ENCODE results near the gene NTHL1. TPM values are rescaled to one million over a fixed set of nuclear protein-coding genes. Genes with fewer than 3 reads are reported as not detected.

The NTHL1 gene
- total RNA-seq, 2 donors from 2014 or later: 16.4 to 24.9 TPM

DNA sequence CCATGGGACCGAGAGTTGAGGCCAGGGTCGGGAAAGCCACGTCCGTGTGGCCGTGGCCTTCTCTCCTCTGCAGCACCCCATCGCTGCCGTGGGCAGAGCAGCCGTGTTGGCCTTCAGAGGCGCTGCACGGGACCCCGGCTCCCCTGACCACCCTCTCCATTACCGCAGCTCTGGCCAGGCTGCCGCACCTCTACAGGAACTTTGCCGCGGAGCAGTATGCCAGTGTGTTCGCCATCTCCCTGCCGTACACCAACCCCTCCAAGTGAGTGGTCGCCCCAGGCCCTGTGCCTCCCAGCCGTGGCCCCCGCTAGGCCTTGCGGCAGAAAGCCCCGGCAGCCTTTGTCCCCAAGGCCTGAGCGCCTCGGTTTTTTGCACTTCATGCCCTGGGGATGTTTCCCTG is 28.0 kb upstream of the NTHL1 start:
- no peak for TF ChIP-seq POLR2A (IDR thresholded peaks at IDR 0.05)
- TF ChIP-seq, protein P1, sequence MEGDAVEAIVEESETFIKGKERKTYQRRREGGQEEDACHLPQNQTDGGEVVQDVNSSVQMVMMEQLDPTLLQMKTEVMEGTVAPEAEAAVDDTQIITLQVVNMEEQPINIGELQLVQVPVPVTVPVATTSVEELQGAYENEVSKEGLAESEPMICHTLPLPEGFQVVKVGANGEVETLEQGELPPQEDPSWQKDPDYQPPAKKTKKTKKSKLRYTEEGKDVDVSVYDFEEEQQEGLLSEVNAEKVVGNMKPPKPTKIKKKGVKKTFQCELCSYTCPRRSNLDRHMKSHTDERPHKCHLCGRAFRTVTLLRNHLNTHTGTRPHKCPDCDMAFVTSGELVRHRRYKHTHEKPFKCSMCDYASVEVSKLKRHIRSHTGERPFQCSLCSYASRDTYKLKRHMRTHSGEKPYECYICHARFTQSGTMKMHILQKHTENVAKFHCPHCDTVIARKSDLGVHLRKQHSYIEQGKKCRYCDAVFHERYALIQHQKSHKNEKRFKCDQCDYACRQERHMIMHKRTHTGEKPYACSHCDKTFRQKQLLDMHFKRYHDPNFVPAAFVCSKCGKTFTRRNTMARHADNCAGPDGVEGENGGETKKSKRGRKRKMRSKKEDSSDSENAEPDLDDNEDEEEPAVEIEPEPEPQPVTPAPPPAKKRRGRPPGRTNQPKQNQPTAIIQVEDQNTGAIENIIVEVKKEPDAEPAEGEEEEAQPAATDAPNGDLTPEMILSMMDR (IDR thresholded peaks at IDR 0.05): no peak
- no peak for TF ChIP-seq POLR2AphosphoS5 (IDR thresholded peaks at IDR 0.05)
- no peaks in the 10 kb centered on the region for H3K9me3 ChIP-seq
- no peaks in the 10 kb centered on the region for H3K4me1 ChIP-seq (replicated peaks)
- no peak overlapping the region for H3K27ac ChIP-seq
- 95% methylated on average over 24 of the region's 24 CpGs for WGBS
- H3K36me3 ChIP-seq: peaks cover 0 to 19% of the 10 kb centered on the region in 2 donors
- intact Hi-C loops (cut with DNase I): no loop called here
- H3K27me3 ChIP-seq (replicated peaks; ENCODE audit: insufficient read depth): no peaks in the 10 kb centered on the region
- H3K4me3 ChIP-seq: no peak overlapping the region
- DNase-seq (ENCODE audit: low spot score): no peak

DNA sequence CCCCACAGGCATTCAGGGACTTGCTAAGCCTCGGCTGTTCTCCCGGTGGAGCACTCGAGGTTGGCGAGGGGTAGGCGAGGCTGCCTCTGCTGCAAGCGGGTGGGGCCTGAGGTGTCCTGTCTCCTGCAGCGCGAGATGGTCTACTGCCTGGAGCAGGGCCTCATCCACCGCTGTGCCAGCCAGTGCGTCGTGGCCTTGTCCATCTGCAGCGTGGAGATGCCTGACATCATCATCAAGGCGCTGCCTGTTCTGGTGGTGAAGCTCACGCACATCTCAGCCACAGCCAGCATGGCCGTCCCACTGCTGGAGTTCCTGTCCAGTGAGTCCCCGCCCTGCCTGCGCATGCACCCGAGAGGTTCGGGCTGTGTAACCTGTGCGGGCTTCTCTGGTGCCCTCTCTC is 26.4 kb upstream of the NTHL1 start:
- H3K36me3 ChIP-seq: peaks cover 0 to 16% of the 10 kb centered on the region in 2 donors
- intact Hi-C loops (cut with DNase I): no loop called here
- no peaks in the 10 kb centered on the region for H3K9me3 ChIP-seq
- no peaks in the 10 kb centered on the region for H3K27me3 ChIP-seq (replicated peaks; ENCODE audit: insufficient read depth)
- no peak for DNase-seq (ENCODE audit: low spot score)
- no peak overlapping the region for H3K27ac ChIP-seq
- H3K4me1 ChIP-seq (replicated peaks): no peaks in the 10 kb centered on the region
- H3K4me3 ChIP-seq: no peak overlapping the region
- WGBS: 89% methylated on average over 20 of the region's 20 CpGs
- TF ChIP-seq POLR2A (IDR thresholded peaks at IDR 0.05) (no peak), POLR2AphosphoS5 (IDR thresholded peaks at IDR 0.05) (no peak)
- TF ChIP-seq, protein P1 (IDR thresholded peaks at IDR 0.05): no peak

DNA sequence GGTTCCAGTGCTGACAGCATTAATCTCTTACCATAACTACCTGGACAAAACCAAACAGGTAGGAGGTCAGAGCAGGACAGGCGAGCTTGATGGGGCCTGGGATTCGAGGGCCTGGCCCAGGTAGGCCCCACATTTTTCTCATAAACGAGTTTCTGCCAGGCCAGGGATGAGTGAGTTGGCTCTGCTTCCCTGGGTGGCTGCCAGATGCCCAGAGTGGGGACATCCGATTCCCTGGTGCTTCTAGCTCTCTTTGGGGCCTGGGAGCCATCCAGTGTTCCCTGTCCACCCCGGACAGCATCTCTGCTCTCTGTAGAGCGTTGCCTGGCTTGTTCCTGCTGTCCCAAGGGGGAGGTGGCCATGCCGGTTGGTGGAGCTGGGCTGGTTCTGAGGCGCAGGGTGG is 25.3 kb upstream of the NTHL1 start:
- no peak overlapping the region for H3K4me3 ChIP-seq
- intact Hi-C loops (cut with DNase I): no loop called here
- 68% methylated on average over 8 of the region's 8 CpGs for WGBS
- H3K4me1 ChIP-seq (replicated peaks): no peaks in the 10 kb centered on the region
- H3K27ac ChIP-seq: no peak overlapping the region
- H3K36me3 ChIP-seq: peaks cover 0 to 15% of the 10 kb centered on the region in 2 donors
- no peak for TF ChIP-seq POLR2AphosphoS5 (IDR thresholded peaks at IDR 0.05)
- TF ChIP-seq POLR2A (IDR thresholded peaks at IDR 0.05): no peak
- TF ChIP-seq, protein P1 (IDR thresholded peaks at IDR 0.05): no peak
- no peaks in the 10 kb centered on the region for H3K9me3 ChIP-seq
- no peak for DNase-seq (ENCODE audit: low spot score)
- H3K27me3 ChIP-seq (replicated peaks; ENCODE audit: insufficient read depth): no peaks in the 10 kb centered on the region

DNA sequence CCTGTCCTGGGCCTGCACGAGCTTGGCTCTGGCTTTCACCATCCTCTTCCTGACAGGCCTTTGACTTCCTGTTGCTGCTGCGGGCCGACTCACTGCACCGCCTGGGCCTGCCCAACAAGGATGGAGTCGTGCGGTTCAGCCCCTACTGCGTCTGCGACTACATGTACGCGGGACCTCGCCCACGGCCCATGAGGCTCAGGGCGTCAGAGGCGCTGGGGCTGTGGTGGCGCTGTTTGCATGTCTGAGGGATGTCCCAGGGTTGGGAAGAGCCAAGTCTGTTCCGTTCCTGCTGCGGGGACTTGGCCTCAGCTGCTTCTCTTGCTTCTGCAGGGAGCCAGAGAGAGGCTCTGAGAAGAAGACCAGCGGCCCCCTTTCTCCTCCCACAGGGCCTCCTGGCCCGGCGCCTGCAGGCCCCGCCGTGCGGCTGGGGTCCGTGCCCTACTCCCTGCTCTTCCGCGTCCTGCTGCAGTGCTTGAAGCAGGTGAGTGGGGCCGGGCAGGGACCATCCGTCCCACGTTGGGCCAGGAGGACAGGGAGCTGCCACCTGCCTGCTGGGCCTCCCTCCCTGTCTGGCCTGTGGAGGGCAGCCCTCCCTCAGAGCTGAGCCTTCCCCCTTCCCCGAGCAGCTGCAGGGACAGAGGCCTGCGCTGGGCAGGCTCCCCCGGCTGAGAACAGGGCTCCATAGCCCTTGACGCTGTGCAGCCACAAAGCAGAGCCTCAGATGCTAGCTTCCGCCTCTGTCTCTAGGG is 24.0 kb upstream of the NTHL1 start:
- H3K4me3 ChIP-seq: no peak overlapping the region
- intact Hi-C loops (cut with DNase I): no loop called here
- H3K27me3 ChIP-seq (replicated peaks; ENCODE audit: insufficient read depth): no peaks in the 10 kb centered on the region
- TF ChIP-seq, protein P1 (IDR thresholded peaks at IDR 0.05): no peak
- TF ChIP-seq POLR2AphosphoS5 (IDR thresholded peaks at IDR 0.05) (no peak), POLR2A (IDR thresholded peaks at IDR 0.05) (no peak)
- H3K36me3 ChIP-seq: peaks cover 0 to 15% of the 10 kb centered on the region in 2 donors
- WGBS: 75% methylated on average over 34 of the region's 34 CpGs
- H3K9me3 ChIP-seq: no peaks in the 10 kb centered on the region
- H3K27ac ChIP-seq: no peak overlapping the region
- no peaks in the 10 kb centered on the region for H3K4me1 ChIP-seq (replicated peaks)
- DNase-seq (ENCODE audit: low spot score): no peak
